Tibial nerve (tissue), 3 donors: ENCODE data around the gene TOP1.

Source experiments
- CTCF ChIP-seq, 5 experiments: fragments of 200-600 bp in 3 of 5; fragments of 450-650 bp in 2 of 5; sonication (generic) in 3 of 5; IDR thresholded peaks; one replicate each; pipeline ENCODE4 v1.5.1; 2016 to 2019; ENCODE audit warnings: antibody characterized with exemption in 5 of 5, mild to moderate bottlenecking in 3 of 5, moderate library complexity in 2 of 5
- POLR2A ChIP-seq, 2 donors: fragments of 450-650 bp; IDR thresholded peaks; one replicate each; pipeline ENCODE4 v1.6.1; 2017; ENCODE audit warnings: antibody characterized with exemption in 2 of 2, mild to moderate bottlenecking in 2 of 2, moderate library complexity in 2 of 2

DNA sequence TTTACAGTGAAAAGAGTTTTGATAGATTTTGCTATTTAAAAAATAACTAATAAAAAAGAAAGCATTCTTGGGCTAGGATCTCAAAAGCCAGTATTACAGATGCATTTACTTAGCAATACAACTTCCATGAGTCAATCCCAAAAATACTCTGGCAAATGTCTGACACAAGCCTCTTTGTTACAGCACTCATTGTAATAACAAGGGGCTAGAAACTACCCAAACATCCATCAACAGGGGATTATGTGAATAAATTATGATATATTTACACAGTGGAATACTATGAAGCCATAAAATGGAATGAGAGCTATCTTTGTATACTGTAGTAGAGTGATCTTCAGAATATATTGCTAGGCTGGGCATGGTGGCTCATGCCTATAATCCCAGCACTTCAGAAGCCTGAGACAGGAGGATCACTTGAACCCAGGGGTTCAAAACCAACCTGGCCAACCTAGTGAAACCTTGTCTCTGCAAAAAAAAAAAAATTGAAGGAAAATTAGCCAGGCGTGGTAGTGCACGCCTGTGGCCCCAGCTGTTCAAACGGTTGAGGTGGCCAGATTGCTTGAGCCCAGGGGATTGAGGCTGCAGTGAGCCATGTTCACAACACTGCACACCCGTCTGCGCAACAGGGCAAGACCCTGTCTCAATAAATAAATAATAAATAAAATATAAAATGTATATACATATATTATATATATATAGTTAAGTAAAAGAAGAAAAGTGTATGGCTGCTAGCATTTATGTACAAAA lies 34.7 kb upstream of the TOP1 start:
- TF ChIP-seq POLR2A (IDR thresholded peaks at IDR 0.05) (no peak), CTCF (IDR thresholded peaks at IDR 0.05) (no peak)
